Measurements from ENCODE around the gene SNAPC5. TPM values are rescaled to one million over a fixed set of nuclear protein-coding genes. Genes with fewer than 3 reads are reported as not detected.

Gene SNAPC5
- total and polyA plus RNA-seq, 2 of the 13 experiments (the other 11 are each of a cell fraction or from before 2014, with no cell fraction given) = 14.8 to 36.2 TPM

DNA sequence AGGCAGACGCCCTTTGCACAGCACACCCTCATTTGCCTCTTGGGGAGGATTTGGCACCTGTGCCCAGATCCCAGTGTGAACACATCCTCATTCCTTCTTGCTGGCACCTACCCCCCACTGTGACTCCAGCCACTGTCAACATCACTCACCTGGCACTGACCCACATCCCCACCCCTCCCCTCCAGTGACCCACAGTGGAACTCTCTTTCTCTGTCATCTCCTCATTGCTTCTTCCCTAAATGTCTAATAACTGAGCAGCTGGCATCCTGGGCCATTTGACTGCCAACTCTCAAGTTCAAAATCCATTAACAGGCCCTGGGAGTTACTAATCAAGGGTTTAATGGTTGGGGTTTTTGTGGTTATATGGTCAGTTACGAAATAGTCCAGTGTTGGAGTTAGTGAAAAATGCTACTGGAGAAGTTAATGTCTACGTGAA is 14.4 kb downstream of the SNAPC5 start:
- FAIRE-seq (no peak), ATAC-seq (no peak), DNase-seq (ENCODE audit: low spot score) (no peak)
- ChIA-PET CTCF (ENCODE audit: low intra/inter-chr PET ratio, low total read pairs) (no interaction called here), POLR2A (no interaction called here)
- Histone ChIP-seq H3K4me2 (ENCODE audit: low read depth, low read length) (no peak overlapping the region), H3K36me3 (replicated peaks in 1 of 2; ENCODE audit: control insufficient read depth in 1 of 2, insufficient read depth in 2 of 2, low read length in 2 of 2) (peaks cover 24 to 58% of the 10 kb centered on the region in 2 experiments), H3K27ac (ENCODE audit: extremely low read length, insufficient read depth, low read length) (no peak overlapping the region), H3K79me2 (ENCODE audit: insufficient read depth, low read length) (no peaks in the 10 kb centered on the region), H3K9ac (ENCODE audit: insufficient read depth, low read depth, low read length) (no peak overlapping the region), H3K4me1 (ENCODE audit: insufficient read depth, low read length) (no peaks in the 10 kb centered on the region), H3K27me3 (ENCODE audit: control insufficient read depth in 1 of 2, insufficient read depth in 2 of 2, low read length in 2 of 2) (no peaks in the 10 kb centered on the region), H3K9me3 (ENCODE audit: low read length) (no peaks in the 10 kb centered on the region), H3K4me3 (replicated peaks in 1 of 3; ENCODE audit: insufficient read depth in 1 of 3, low read depth in 2 of 3, low read length in 3 of 3) (no peak overlapping the region), H2AFZ (ENCODE audit: low read length) (no peak overlapping the region), H4K20me1 (ENCODE audit: insufficient read depth, low read length) (no peaks in the 10 kb centered on the region)
- 96% methylated on average over 3 of the region's 3 CpGs for WGBS (ENCODE audit: low lambda C conversion rate)
- intact Hi-C loops (cut with micrococcal nuclease; ENCODE audit: unreplicated experiment) = no loop called here
- in situ Hi-C loops (cut with HindIII; ENCODE audit: extremely low pct_ligation_motif_present, low pct_unique_long_range_greater_than_20kb) = loop anchor here (25.0 kb wide), 1 partner anchor 96 kb away; the partner anchor contains the start of gene MAP2K1
- BruUV-seq (replicated peaks) = no TSS peak
- TF ChIP-seq ZNF335 (CRISPR knock-in tag; IDR thresholded peaks at IDR 0.05) (no peak), MXD1 (CRISPR knock-in tag; IDR thresholded peaks at IDR 0.05) (no peak), IRF1 (CRISPR knock-in tag; IDR thresholded peaks at IDR 0.05; ENCODE audit: low read depth) (no peak), ZNF33B (CRISPR knock-in tag; IDR thresholded peaks at IDR 0.05) (no peak), CEBPB (IDR thresholded peaks at IDR 0.05; ENCODE audit: borderline replicate concordance, low read depth, low read length) (no peak), PHF20 (CRISPR knock-in tag; IDR thresholded peaks at IDR 0.05) (no peak), CSRNP1 (CRISPR knock-in tag; IDR thresholded peaks at IDR 0.05) (no peak), PAX8 (CRISPR knock-in tag; IDR thresholded peaks at IDR 0.05; ENCODE audit: borderline replicate concordance) (no peak), ZNF574 (CRISPR knock-in tag; IDR thresholded peaks at IDR 0.05) (no peak), HBP1 (CRISPR knock-in tag; IDR thresholded peaks at IDR 0.05; ENCODE audit: low read depth) (no peak), ATF6 (CRISPR knock-in tag; conservative IDR thresholded peaks at IDR 0.05) (no peak), ZNF343 (CRISPR knock-in tag; IDR thresholded peaks at IDR 0.05) (no peak), ZNF703 (CRISPR knock-in tag; IDR thresholded peaks at IDR 0.05; ENCODE audit: borderline replicate concordance) (no peak), ATF7 (IDR thresholded peaks at IDR 0.05) (no peak), ATF7 (CRISPR knock-in tag; IDR thresholded peaks at IDR 0.05) (no peak), ZNF749 (CRISPR knock-in tag; IDR thresholded peaks at IDR 0.05; ENCODE audit: borderline replicate concordance) (no peak)

Measured in HepG2 (cell line).